Heart left ventricle (tissue), 13 donors: ENCODE data around the gene PLCB3.

ENCODE experiments used
- POLR2A ChIP-seq, 2 donors: fragments of 450-650 bp; IDR thresholded peaks; one replicate each; pipeline ENCODE4 v1.6.1; 2017; ENCODE audit warnings: antibody characterized with exemption in 2 of 2, mild to moderate bottlenecking in 2 of 2, moderate library complexity in 2 of 2
- TF ChIP-seq, protein P1 (sequence below), 12 donors: fragments of 200-600 bp; sonication (generic) in 4 of 12; IDR thresholded peaks; one replicate each; pipeline versions ENCODE4 v1.5.0 to v1.8.0; 2018 to 2022; ENCODE audit warnings: antibody characterized with exemption in 12 of 12, mild to moderate bottlenecking in 5 of 12
- donor health status: ischemic (EF 13 %, LVEDD 7.1; RV severe dilation, severe dysfunction).
- donor health status: DM: no; HTN: yes; CAD: no.
- donor health status: DM: no; HTN: no; CAD: no.
- donor health status: ischemic (EF 25% LVEDD 6.9; RV normal size, moderate dysfunction).
- donor health status: ischemic (EF 25% LVEDD 5.7; RV mildly dilated, moderate dysfunction).
- donor health status: ischemic (EF 35%, LVEDD 5.7; RV mildly dilated, moderate dysfunction).
- donor health status: nonischemic (EF 11% LVEDD 7.7; RV severe dilation, severe dysfunction).
- donor health status: DM: yes; HTN: yes; CAD: no.
- donor health status: PGD.
- donor health status: ischemic (EF 29% LVEDD 5.4; RV normal size, mild dysfunction).
- donor health status: nonischemic (EF 23%, LVEDD 6.1; RV moderate dilation, normal function).

DNA sequence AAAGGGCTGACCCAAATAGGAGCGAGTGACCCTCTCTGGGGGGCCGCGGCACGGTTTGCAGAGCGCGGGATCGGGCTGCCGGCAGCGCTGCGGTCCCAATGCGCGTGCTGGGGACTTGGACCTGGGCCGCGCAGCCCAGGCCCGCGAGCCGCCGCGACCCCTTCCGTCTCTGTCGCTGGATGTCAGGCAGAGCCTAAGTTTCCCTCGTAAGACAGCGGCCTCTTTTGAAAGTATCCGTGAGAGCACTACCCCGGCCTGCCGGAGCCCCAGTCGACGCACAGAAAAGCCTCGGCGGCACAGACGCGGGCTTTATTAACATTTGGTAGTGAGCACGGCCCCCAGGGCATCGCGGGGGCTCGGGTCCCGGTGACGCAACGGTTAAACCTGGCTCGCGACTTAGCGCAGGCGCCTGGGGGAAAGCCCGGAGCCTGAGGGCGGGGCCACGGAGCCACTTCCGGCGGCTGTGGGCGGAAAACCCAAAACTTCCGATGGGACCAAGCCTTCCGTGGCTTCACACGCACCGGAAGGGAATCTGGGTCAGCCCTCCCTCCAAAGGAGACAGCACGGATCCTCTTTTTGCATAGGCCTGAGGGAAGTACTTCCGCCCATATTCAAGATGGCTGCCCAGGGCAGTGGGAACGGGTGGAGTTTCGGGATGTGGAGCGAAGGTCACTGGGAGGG lies 18.4 kb downstream of the PLCB3 start:
- TF ChIP-seq, protein P1, sequence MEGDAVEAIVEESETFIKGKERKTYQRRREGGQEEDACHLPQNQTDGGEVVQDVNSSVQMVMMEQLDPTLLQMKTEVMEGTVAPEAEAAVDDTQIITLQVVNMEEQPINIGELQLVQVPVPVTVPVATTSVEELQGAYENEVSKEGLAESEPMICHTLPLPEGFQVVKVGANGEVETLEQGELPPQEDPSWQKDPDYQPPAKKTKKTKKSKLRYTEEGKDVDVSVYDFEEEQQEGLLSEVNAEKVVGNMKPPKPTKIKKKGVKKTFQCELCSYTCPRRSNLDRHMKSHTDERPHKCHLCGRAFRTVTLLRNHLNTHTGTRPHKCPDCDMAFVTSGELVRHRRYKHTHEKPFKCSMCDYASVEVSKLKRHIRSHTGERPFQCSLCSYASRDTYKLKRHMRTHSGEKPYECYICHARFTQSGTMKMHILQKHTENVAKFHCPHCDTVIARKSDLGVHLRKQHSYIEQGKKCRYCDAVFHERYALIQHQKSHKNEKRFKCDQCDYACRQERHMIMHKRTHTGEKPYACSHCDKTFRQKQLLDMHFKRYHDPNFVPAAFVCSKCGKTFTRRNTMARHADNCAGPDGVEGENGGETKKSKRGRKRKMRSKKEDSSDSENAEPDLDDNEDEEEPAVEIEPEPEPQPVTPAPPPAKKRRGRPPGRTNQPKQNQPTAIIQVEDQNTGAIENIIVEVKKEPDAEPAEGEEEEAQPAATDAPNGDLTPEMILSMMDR (IDR thresholded peaks at IDR 0.05), result peak in 5 of 12 donors; percentile 6 to 53 (median 12)
- peak in 1 of 2 donors; percentile 50 for TF ChIP-seq POLR2A (IDR thresholded peaks at IDR 0.05)
